ENCODE measurements around the gene RUNDC1.
A peak's percentile ranks its signal among the peaks of the same experiment; 100 is the strongest.
"Not testable (repeated sequence)": the region's sequence is repeated elsewhere in the genome, so short reads cannot be mapped to it uniquely, and the experiment has no call there.

Gene RUNDC1

GRCh38 chr17:42992872-42993271 lies 12.5 kb downstream of the RUNDC1 start:
- DNase-seq, result no peak

GRCh38 chr17:42993913-42994312 lies 13.5 kb downstream of the RUNDC1 start:
- not testable (repeated sequence) for DNase-seq

GRCh38 chr17:42997390-42997983 lies 17.1 kb downstream of the RUNDC1 start:
- no peak for DNase-seq

DNA sequence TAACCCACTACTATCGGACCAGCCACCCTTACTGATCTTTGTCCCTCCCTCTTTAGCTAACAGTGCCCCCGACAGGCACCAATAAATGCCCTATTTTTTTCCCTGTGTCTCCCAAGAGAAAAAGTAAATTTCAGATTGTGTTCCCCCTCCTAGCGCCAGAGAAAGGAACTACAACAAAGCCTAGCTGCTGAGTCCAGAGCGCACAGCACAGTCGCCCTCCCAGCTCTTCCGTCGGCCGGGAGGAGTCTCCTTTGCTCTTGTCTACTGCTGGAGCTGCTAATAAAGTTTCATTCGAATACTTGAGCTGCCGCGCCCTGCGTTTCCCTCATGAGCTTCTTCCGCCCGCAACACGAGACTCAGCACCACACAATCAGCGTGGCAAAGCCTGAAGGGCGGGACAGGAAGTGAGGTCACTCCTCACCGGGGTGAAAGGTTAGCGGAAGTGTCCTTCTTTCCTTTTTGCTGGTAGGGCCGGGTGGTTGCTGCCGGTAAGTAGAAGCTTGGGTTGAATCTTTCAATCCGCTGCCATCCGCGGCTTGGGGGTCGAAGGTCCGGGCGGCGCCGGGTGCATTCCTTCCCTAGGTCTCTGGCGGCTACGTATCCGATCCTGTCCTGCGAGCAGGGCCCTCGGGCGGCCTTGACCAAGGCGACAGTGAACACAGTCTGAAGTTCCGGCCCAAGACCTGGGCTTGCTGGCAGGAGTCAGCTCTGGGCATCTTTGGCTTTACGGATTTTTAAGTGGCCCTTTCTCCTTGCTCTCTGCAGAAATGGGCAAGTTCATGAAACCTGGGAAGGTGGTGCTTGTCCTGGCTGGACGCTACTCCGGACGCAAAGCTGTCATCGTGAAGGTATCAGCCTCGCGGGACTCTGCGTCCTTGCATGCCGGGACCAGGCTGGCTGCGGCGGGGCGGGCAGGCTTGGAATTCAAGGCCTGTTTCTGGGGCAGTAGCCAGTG lies 17.9 kb downstream of the RUNDC1 start, which contains the start of gene RPL27:
TSS of gene RPL27 (plus strand) at position 436 of the 955 bp plus-strand sequence. CDS start at position 768, 332 bp downstream.
- DNase-seq, result peak; percentile 98 to 100 (median 99)

GRCh38 chr17:42999003-42999525 lies 18.7 kb downstream of the RUNDC1 start:
- DNase-seq, result no peak

DNA sequence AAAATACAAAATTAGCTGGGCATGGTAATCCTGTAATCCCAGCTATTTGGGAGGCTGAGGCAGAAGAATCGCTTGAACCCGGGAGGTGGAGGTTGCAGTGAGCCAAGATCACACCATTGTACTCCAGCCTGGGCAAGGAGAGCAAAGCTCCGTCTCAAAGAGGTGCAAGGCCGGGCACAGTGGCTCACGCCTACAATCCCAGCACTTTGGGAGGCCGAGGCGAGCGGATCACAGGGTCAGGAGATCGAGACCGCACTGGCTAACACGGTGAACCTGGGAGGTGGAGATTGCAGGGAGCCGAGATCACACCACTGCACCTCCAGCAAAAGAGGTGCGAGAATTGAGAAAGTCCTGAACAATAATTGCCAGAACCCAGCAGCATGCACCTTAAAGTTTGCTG lies 20.5 kb downstream of the RUNDC1 start:
- not testable (repeated sequence) for DNase-seq

- no peak for DNase-seq
Observed at GRCh38 chr17:43003542-43004172, 23.3 kb downstream of the RUNDC1 start.

- peak; percentile 17 to 61 (median 53) for DNase-seq
Observed at GRCh38 chr17:43006639-43007551, 26.5 kb downstream of the RUNDC1 start, which contains the start of gene IFI35. TSS of gene IFI35 (plus strand) at chr17:43006784. CDS start at chr17:43006948, 164 bp downstream.

GRCh38 chr17:43010667-43011308 lies 30.4 kb downstream of the RUNDC1 start:
- DNase-seq, result no peak

- DNase-seq, result no peak
Observed at GRCh38 chr17:43011728-43012472, 31.5 kb downstream of the RUNDC1 start.

GRCh38 chr17:43013296-43013695 lies 32.9 kb downstream of the RUNDC1 start:
- no peak for DNase-seq

GRCh38 chr17:43014020-43014648 lies 33.8 kb downstream of the RUNDC1 start:
- no peak for DNase-seq

DNA sequence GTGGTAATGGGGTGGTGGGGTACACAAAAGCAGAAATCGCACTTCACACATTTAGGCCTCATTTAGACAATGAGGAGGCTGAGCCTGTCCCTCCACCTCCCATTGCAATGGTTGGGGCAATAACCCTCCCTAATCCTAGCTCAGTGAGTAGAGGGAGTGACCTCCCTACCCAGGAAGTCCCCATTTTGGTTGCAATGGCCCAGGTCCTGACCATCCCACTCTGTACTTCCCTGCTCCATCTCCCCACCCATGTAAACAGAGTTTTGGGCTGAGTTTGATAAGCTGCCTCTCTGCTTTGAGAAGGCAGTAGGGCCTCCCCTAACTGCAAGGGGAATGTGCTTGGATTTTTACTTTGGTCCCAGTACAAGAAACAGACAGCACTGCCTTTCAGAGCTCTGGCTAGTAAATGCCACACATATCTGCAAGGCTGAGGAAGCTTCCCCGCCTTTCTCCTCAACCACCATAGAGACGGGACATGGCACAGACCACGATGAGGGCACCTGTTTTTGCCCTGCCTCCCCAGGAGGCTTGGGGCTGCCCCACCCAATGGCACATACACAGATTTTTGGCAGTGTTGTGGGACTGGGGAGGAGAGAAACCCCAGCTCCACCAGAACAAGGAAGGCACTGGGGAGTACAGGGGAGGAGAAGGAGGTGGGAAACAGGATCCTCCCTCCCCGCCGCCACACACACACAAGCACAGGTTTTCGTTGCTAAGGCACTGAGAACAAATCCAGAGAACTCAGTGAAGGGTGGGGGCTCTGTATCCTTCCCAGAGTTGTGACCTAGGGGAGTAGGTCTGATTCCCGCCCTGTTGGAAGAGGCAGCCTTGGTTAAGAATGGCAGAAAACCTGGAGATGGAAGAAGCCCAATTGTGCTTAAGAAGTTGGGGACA lies 34.5 kb downstream of the RUNDC1 start:
- DNase-seq, result no peak

- no peak for DNase-seq
Observed at GRCh38 chr17:43015579-43015978, 35.2 kb downstream of the RUNDC1 start.

GRCh38 chr17:43016216-43016615 lies 35.9 kb downstream of the RUNDC1 start:
- no peak for DNase-seq

- DNase-seq, result peak; percentile 42 to 87 (median 56)
Observed at GRCh38 chr17:43018008-43018853, 37.9 kb downstream of the RUNDC1 start.

DNA sequence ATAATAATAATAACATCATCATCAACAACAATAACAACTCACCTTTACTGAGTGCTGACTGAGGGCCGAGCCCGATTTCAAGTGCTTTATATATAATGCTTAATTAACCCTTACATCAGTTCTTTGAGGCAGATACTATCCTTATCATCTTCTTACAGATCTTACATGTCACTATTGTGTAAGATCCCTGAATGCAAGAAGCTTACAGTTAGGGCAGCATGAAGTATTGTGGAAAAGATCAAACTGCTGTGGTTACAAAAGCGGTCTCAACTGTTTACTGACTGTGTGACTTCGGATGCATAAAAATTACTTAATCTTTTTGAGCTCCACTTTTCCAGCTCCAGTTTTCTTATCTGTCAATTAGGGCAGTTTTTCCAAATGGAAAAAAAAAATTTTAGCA lies 38.6 kb downstream of the RUNDC1 start:
- DNase-seq, result no peak

DNA sequence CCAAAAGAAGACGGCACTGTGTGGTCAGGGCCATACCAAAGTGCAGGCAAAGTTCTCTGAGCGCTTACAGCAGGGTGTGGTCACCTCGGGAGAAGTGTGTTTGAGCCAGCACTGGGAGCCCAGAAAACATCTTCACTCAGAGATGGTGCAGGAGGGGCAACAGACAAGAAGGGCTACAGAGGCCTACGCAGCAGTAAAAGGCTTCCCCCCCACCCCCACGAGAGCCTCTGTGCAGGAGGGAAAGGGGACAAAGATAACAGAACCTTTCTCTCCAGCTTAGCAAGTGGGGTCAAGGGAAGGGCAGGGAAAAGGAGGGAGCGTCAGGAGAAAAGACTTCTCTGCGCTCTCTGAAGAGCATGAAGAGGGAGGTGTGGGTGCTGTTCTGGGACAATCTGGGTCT lies 39.1 kb downstream of the RUNDC1 start:
- no peak for DNase-seq
